Amygdala (tissue), 56 donors: Measurements from ENCODE around the gene WDR48.

Experiments used
- DNase-seq, 56 donors: peaks; one replicate each; lab custom pipeline; 2025; lab: John Stamatoyannopoulos, UW

Gene WDR48

DNA sequence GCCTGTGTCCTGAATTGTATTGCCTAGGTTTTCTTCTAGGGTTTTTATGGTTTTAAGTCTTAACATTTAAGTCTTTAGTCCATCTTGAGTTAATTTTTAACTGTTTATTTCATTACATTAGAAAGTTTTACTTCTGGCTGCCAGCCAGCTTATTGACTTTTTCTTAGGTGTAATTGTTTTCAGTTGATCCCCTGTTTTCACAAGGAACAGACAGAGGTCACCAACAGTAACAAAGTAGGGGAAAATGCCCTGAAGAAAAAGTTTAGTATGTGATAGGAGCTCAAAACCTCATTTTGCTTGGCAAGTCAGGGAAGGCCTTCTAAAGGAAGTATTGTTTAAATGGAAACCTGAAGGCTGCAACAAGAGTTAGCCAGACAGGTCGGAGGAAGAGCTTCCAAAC is 10.4 kb downstream of the WDR48 start:
- no peak for DNase-seq

DNA sequence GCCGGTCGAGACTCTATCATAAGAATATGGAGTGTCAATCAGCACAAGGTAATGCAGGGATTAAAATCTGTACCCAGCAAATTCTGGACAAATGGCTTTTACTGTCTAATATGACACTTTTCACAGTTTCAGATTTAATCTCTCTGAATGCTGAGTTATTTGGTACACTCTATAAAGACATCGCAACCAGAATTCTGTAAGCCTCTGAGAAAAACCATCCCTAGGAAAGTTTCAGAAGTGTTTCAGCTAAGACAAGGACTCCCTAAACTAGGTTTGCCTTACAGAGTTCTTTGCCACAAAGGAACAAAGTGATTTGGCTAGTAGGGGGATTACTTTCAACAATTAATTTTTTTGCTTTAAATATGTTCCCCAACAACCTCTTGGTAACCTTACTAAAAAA is 11.3 kb downstream of the WDR48 start:
- DNase-seq: no peak

DNA sequence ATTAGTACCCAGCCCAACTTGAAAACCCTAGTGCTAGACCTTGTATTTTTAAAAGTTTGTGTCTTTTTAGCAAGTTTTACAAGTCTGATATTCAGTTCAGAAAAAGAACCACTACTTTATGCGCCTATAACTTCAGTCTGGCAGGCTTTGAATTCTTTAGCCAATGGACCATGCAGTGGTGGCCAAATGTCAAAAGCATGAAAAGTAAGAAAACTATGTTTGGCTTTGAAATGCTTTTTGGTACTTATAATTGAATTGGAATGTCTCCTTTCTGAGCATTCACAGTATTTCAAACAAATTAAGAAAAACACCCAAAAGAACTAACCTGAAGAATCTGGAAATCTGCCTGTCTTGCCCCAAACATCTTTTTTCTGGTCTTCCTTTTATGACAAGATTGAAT is 12.8 kb downstream of the WDR48 start:
- DNase-seq: no peak

DNA sequence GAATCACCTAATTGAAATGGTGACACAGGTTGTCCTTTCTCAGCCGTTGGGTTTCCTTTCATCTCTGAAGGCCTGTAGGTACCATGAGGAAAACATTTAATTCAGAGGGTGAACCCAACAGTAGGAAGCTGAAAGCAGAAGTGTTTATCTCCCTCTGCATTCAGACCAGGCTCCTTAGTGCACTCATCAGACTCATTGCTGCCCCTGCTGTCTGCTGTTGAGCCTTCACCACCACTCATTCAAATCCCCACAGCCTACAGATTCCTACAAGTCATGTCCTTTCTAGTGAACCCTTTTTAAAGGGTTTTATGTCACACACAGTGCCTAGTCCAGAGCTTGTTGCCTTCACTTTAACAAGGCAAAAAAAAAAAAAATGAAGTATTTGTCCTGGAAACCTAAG is 13.4 kb downstream of the WDR48 start:
- DNase-seq: peak in 10 of 56 donors; percentile 1 to 17 (median 7)

DNA sequence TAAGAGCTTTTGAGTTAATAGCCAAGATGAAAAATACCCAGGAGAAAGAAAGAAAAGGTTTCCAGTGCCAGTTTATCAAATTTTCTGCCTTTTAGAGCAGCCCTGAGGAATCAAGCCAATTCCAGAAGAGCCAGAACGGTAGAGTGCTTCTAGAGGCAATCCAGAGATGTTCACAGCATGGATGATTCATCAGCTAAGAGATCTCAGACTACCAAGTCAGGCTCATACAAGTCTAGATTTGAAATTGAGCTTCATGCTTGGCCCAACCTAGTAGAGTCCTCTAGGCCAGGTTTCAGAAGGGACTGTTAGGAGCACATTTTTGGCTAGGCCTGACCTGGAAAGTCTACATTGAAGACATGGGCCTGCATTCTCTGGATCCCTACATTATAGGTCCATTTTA is 15.5 kb downstream of the WDR48 start:
- DNase-seq: no peak

DNA sequence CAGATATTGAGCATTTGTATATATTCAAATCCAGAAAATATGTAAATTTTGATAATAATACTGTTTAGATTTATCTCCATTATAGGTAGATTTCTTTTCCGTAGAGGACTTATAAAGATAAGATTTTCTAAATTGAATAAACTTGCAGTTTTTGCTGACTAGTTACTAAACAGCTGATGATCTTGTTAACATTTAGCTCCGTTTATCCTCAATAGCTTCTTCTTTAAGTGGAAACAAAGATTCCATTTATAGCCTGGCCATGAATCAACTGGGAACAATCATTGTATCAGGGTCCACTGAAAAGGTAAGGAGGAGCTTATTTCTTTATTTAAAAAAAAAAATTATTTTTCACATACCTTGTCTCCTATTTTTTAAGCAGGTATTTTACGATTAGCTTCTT is 16.7 kb downstream of the WDR48 start:
- no peak for DNase-seq

DNA sequence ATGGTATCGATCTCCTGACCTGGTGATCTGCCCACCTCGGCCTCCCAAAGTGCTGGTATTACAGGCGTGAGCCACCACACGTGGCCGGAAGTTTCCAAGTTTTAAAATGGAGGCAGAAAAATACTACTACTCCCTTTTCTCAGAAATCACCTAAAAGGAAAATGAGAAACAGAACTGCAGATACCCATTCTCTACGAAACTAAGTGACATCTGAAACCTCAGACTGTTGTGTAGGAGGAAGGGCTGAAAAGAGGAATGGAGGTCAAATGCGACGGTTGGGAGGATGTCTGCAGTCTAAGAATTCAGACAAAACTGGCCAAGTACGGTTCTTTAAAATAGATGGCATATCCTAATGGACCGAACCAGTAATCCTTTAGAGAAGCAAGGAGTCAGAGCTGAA is 24.1 kb downstream of the WDR48 start:
- no peak for DNase-seq

DNA sequence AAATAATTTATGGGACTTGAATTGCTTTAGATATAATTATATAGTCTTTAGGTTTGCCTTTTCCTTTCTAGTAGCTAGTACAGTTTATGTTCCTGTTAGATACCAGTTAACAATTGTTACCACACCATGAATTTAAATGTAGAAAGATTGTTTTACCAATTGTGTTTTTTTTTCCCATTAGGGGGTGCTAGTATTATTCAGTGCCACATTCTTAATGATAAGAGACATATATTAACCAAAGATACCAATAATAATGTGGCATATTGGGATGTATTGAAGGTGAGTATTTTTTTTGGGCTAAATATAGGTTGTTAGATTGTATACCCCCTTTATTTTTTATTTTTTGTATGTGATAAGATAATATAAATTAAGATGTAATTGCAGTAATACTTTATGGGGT is 27.7 kb downstream of the WDR48 start:
- no peak for DNase-seq

DNA sequence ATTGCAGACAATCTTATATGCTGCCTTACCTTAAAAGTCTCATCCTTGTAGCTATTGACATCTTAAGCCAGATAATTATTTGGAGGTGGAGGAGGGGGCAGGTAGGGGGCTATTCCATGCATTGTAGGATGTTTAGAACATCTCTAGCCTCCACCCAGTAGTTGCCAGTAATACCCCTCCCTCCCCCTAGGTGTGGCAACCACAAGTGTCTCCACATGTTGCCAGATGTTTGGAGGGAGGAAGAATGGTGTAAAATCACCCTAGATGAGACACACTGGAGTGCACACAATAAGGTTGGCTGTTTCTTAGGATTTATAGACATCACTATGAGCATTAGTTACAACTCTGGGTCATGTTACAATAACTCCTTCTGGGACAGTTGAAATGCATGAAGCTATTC is 28.2 kb downstream of the WDR48 start:
- DNase-seq: no peak

DNA sequence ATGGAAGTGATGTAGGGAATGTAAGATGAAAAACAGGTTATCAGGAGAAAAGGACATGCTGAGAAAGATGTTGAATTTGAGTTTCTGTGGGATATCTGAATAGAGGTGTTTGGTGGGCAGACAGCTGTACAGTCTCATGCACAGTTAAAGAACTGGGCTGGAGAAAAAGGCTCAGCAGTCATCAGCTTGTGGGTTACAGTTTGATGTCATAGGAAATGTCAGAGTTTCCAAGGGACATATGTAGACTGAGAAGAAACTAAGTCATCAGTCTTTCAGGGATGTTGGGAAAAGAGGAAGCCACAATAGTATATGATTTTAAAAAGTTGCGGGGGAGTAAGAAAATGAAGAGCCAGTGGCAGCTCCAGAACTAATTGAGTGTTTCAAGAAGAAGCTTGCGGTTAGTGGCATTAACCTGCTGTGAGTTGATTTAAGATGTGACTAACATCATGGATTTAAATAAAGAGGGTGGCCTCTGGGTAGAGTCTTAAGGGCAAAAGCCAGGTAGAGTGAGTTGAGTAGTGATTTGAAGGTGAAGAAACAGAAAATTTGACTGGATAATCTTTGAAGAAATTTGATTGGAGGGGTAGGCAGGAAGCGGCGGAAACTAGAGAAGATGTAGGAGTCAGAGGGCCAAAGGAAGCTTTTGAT is 31.0 kb downstream of the WDR48 start:
- DNase-seq: no peak

DNA sequence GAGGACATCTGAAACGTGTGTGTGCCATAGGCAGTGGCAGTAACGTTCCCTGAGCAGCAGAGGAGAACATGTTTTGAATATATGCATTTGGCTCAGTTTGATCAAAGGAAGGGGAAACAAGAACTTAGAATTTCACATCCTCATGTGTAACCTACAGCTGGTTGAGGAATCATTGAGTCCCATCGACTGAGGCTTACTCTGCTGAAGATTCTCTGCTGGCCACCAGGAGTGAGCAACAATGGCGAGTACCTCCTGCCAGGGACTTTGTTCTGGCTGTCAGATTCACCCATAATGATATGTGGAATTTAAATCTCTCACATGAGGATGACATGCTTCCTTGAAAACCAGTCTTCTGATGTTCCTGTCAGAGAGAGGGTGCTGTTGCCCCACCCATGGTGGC is 34.3 kb downstream of the WDR48 start:
- DNase-seq: no peak

DNA sequence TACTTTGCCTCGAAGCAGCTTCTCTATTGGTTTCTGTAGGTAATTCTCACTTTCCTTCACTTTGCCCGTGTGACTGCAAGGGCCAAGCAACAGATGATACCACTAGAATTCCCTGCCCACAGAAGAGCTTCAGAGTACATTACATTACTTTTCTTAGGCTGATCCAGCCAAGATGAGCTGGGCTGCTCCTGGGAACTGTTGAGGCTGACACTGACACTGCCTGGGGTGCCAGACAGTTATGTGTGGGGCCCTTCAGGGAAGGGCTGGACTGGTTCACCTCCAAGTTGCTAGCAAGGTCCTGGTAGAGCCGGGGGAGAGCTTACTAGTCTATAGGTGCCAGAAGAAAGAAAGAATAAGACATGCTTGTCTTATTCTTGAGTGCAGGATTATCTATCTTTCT is 36.6 kb downstream of the WDR48 start:
- DNase-seq: no peak

DNA sequence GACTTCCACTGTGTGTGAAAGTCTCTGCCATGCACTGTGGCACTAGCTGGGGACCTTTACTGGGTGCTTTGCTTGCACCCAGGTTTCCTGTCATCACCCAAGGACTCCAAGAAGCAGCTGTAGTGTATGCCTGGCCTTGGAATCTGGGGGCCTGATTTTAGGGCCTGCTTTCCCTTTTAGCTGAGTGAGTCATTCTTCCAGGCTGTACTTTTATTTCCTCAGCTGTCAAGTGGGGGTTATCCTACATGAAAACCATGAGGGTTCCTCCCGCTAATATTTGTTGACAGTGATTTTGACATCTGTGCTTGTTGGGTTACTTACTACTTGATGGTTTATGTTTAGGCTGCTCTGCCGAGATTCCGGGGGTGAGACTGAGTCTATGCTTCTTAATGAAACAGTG is 37.1 kb downstream of the WDR48 start:
- DNase-seq: no peak

DNA sequence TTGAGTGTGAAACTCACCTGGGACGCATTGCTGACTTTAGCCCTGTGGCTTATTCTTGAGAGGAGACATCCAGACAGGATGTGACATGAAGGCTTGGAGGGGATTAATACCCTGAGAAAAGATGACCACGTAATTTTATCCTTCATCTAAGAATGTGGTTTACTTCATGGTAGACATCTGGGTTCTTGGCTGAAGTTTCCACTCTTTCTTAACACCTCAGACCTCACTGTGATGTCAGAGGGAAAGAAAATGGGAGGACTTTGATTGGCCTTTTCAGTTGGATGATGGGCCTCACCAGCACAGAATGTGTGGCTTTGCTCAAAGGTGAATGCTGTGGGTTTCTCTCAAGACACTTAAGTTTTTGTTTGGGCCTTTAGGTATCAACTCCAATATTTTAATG is 39.1 kb downstream of the WDR48 start:
- DNase-seq: no peak

DNA sequence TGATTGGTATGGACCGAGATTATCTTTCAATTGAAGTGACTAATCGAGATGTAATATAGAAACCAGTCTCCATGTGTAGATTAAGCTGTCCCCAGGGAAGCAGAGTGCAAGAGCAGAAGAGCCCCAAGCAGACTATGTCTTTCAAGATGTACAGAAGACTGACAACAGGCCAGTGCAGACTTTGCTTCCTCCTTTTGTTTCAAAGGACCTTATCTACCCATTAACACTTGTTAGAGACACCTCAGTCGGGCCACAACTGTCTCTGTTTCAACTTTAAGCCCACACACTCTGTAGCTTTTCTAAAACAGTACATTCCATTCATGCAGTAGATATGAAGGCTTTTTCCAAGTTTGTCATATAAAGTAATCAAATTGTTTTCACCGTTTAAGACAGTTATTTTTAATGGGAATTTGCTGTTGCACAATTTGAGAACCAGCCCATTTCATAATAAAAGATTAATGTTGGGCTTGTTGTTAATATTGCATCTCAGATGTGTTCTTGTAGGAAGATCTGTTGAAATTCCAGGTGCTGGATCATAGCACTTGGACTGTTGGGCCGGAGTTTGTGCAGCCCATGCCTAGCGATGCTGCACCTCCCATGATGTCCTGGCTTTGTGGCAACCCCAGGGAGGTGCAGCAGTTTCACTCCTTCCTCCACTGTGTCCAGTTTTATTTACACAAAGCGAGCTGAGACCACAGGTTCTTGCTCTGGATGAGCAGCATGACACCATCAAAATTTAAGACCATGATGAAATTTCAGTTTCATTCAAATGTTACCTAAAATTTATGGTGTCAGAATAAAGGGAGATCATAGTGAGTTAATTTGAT is 43.2 kb downstream of the WDR48 start:
- no peak for DNase-seq

DNA sequence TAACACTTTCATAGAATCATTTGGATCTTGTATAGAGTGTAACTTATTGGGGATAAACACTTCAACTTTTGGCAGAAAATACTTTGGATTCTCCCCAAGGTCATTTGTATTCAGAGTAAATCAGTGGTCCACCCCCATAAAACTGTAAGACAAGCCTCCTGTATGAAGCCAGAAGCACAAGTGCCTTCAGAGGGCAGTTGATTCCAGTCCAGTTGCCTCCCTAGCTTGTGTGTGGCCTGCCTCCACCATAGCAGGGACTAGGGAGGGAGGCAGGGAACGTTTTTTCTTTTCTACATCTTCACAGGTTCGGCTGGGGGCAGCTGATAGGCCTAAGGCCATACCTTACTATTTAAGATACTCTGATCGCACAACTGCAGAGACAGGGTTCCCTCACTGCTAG is 44.0 kb downstream of the WDR48 start:
- DNase-seq: no peak

DNA sequence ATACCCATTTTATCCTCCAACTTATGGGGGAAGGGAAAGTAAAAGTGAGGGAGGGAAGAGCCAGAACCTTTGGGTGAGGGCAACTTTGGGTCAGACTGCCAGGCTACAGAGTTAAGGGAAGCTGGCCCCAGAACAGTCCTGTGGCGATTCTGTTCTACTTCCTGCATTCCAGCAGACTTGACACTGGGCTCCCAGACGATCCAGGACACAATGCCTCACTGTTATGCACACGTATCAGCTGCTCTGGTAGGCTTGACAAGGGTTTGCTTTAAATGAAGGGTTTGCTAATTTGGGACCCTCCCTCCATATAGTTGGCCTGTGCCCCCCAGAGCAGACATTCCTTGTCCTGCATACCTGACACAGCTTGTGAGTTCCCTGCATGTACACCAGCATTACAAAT is 45.0 kb downstream of the WDR48 start:
- DNase-seq: peak in 16 of 56 donors; percentile 12 to 64 (median 24)

DNA sequence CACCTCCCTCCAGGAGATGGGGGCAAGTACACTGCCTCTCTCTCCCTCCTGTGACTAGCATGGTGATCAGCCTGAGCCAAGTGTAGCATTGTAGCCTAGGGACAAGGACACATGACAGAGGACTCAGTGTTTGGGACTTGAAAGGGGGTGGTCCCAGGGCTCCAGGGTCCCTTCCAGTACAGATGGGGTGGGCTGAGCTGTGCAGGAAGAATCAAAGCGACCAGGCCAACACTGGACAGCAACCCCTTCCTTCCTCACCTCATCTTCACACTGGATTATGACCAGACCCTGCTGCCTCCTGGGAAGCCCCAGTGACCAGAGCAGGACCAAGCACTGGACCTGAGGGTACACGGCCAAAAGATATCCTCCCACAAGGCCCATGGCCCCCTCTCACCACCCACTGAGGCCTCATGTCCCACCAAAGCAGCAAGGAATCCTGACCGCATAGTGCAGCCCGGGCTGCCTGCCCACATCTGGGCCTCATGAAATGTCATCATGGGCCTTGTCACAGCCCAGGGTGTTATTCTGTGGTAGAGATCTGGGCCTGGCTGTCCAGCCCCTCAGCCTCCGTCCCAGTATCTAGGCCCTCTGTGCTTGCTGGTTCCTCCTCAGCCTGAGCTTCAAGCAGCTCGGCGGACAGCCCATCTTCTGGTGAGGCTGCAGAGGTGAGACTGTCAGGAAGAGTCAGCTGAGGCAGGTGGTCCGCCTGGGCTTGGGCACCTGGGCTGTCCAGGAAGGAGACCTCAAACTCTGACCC is 46.1 kb downstream of the WDR48 start:
- no peak for DNase-seq

DNA sequence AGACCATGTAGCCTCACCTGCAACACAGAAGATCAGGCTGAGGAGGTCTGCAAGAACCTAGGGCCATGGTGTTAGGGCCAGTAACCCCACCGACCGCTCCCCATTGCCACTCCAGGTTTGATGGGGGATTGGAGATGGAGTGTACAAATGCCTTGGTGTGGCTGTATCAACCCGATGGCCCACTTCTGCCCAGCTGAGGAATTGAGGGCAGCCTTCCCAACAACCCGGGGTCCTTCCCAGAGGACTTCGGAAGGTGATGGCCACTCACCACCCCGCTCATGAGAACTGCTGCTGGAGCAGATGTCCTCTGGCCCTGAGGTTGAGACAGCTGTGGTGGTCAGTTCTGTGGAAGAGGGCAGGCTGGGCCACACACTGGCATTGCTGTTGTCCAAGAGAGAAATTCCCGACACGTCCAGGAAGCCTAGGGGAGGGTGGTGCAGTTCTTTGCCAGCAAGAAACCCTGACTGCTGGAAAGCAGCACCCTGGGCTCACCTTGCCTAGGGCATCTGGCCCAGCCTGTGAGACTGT is 46.7 kb downstream of the WDR48 start:
- DNase-seq: no peak

DNA sequence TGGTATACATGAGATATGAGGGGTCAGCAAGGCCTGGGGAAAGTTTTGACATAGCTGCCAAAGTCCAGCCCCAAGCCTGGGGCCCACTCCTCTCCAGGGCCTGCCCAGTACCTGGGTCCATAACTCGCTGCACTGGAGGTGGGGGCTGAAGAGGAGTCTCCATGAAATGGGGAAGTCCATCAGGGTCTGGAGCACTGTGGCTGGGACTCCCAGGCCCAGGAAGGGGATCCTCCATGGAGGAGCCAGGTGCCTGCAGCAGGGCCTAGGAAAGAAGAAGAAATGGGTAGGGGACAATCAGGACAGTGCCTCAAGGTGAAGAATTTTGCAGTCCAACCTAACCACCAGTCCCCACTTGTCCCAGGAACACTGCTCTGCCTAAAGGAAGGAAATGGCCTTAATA is 47.4 kb downstream of the WDR48 start:
- DNase-seq: no peak

DNA sequence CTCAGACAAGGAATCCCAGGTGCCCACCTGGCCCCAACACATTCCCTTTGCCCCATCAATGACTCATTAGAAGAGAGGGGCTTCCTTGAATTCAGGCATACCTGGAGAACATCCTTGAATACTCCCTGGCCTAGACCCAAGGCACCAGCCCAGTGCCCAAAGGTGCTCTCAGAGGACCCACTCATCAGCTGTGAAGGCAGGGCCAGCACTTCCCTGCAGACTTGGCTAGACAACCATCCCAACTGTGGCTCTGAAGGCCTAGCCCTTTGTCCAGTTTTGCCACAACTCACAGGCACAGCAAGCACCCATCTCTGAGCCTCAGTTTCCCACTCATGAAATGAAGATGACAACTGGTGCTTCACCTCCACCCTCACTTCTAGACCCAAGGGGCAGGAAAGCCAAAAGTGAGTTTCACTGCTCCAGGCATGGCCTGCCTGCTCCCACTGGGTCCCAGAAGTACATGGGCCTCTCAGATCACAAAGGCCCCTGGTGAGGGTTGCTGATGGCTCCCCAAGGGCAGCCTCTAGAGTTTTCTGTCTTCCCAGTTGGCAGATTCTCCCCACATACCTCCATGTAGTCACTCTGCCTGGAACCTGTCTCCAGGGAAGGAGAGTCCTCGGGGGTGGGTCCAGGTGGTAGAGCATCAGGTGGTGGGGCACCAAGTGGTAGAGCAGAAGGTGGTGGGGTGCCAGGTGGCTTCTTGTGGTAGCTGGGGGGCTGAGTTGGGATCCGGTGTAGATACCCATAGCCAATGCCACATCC is 48.1 kb downstream of the WDR48 start:
- no peak for DNase-seq
